ENCODE results near the gene TAF1L. TPM values are rescaled to one million over a fixed set of nuclear protein-coding genes. Genes with fewer than 3 reads are reported as not detected.
"Not testable (repeated sequence)": the region's sequence is repeated elsewhere in the genome, so short reads cannot be mapped to it uniquely, and the experiment has no call there.

TAF1L gene
- under 1 TPM in 1 of 2 donors, not detected in 1; 0.05 TPM for total RNA-seq
- total RNA-seq, result 0.08 to 0.12 reads per million in 2 donors

- peaks cover 8% of the 10 kb centered on the region for H3K27me3 Mint-ChIP-seq
- ATAC-seq, result no peak
- H3K4me1 Mint-ChIP-seq, result no peaks in the 10 kb centered on the region
- DNase-seq, result no peak
- H3K36me3 Mint-ChIP-seq (ENCODE audit: low read depth), result no peaks in the 10 kb centered on the region
- H3K4me3 Mint-ChIP-seq, result no peak within 1 kb of the TSS
- H3K9me3 ChIP-seq (ENCODE audit: control insufficient read depth, low read length, poor library complexity, severe bottlenecking), result no peaks in the 10 kb centered on the region
- no peak within 1 kb of the TSS for H3K27ac Mint-ChIP-seq
Measured at GRCh38 chr9:32635362-32635761, at the start of gene TAF1L. TAF1L (minus strand) TSS chr9:32635669; CDS start chr9:32635579, 90 bp downstream.

DNA sequence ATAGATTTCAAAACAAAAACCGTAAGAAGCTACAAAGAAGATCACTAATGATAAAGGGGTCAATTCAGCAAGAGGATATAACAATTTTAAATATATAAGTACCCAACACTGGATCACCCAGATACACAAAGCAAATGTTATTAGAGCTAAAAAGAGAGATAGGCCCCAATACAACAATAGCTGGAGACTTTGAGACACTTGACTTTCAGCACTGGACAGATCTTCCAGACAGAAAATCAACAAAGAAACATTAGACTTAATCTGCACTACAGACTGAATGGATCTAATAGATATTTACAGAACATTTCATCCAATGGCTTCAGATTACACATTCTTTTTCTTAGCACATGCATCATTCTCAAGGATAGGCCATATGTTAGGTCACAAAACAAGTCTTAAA, 46.3 kb upstream of the TAF1L start:
- H3K36me3 Mint-ChIP-seq (ENCODE audit: low read depth), result no peaks in the 10 kb centered on the region
- H3K4me1 Mint-ChIP-seq, result no peaks in the 10 kb centered on the region
- no peak for ATAC-seq
- H3K27ac Mint-ChIP-seq, result no peak overlapping the region
- H3K27me3 Mint-ChIP-seq, result peaks cover 8% of the 10 kb centered on the region
- no peak overlapping the region for H3K4me3 Mint-ChIP-seq
- no peaks in the 10 kb centered on the region for H3K9me3 ChIP-seq (ENCODE audit: control insufficient read depth, low read length, poor library complexity, severe bottlenecking)
- no peak for DNase-seq

DNA sequence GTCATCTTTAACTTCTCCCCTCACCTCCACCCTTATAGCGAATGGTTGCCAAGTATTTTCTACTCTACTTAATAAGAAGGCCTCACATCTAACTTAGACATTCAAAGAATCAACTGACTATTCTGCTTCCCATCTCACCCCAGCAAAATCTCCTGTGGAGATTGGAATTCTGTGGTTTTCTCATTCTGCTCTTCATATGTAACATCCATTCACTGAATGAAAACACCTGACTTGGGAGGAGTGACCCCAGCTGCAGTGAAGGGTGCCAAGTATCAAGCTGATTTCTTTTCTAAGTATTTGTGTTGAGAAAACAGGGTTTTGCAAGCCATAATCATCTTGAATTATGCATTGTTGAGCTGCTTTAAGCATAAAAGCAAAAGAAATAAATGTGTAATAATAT, 42.5 kb upstream of the TAF1L start:
- H3K9me3 ChIP-seq (ENCODE audit: control insufficient read depth, low read length, poor library complexity, severe bottlenecking), result no peaks in the 10 kb centered on the region
- ATAC-seq (no peak), DNase-seq (no peak)
- H3K4me3 Mint-ChIP-seq, result no peak overlapping the region
- H3K36me3 Mint-ChIP-seq (ENCODE audit: low read depth), result no peaks in the 10 kb centered on the region
- H3K27ac Mint-ChIP-seq, result no peak overlapping the region
- peaks cover 8% of the 10 kb centered on the region for H3K27me3 Mint-ChIP-seq
- H3K4me1 Mint-ChIP-seq, result no peaks in the 10 kb centered on the region

- H3K9me3 ChIP-seq (ENCODE audit: control insufficient read depth, low read length, poor library complexity, severe bottlenecking), result no peaks in the 10 kb centered on the region
- Mint-ChIP-seq H3K36me3 (ENCODE audit: low read depth) (no peaks in the 10 kb centered on the region), H3K27ac (no peak overlapping the region), H3K27me3 (no peaks in the 10 kb centered on the region), H3K4me1 (no peaks in the 10 kb centered on the region), H3K4me3 (no peak overlapping the region)
- ATAC-seq (no peak), DNase-seq (no peak)
Measured at GRCh38 chr9:32672469-32672868, 37.0 kb upstream of the TAF1L start.

GRCh38 chr9:32671333-32671732, 35.9 kb upstream of the TAF1L start:
- Mint-ChIP-seq H3K27ac (no peak overlapping the region), H3K4me1 (no peaks in the 10 kb centered on the region), H3K36me3 (ENCODE audit: low read depth) (no peaks in the 10 kb centered on the region), H3K27me3 (peaks cover 1% of the 10 kb centered on the region), H3K4me3 (no peak overlapping the region)
- no peaks in the 10 kb centered on the region for H3K9me3 ChIP-seq (ENCODE audit: control insufficient read depth, low read length, poor library complexity, severe bottlenecking)
- no peak for ATAC-seq
- DNase-seq, result no peak

- H3K36me3 Mint-ChIP-seq (ENCODE audit: low read depth), result no peaks in the 10 kb centered on the region
- no peak overlapping the region for H3K4me3 Mint-ChIP-seq
- no peak overlapping the region for H3K27ac Mint-ChIP-seq
- no peaks in the 10 kb centered on the region for H3K4me1 Mint-ChIP-seq
- DNase-seq, result no peak
- no peak for ATAC-seq
- H3K27me3 Mint-ChIP-seq, result peaks cover 26% of the 10 kb centered on the region
- H3K9me3 ChIP-seq (ENCODE audit: control insufficient read depth, low read length, poor library complexity, severe bottlenecking), result no peaks in the 10 kb centered on the region
Measured at GRCh38 chr9:32665101-32665500, 29.6 kb upstream of the TAF1L start.

DNA sequence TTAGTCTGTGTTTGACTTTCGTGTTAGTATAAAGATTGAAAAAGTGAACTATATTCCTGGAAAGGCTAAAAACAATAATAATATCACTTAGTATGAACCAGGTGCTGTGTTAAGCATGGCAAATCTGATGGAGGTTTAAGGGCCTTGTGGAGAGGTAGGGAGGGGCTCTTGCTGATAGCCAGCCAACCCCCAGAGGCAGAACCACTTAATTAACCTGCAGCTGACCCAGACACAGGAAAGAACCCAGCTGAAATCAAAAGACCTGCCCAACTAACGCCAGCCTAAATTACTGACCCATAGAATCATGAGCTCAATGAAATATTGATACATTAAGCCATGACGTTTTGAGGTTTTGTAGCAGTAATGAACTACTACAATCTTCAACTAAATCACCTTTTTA, 28.3 kb upstream of the TAF1L start:
- Mint-ChIP-seq H3K27me3 (peaks cover 30% of the 10 kb centered on the region), H3K36me3 (ENCODE audit: low read depth) (no peaks in the 10 kb centered on the region), H3K4me3 (no peak overlapping the region), H3K4me1 (no peaks in the 10 kb centered on the region), H3K27ac (no peak overlapping the region)
- no peak for DNase-seq
- H3K9me3 ChIP-seq (ENCODE audit: control insufficient read depth, low read length, poor library complexity, severe bottlenecking), result no peaks in the 10 kb centered on the region
- no peak for ATAC-seq

DNA sequence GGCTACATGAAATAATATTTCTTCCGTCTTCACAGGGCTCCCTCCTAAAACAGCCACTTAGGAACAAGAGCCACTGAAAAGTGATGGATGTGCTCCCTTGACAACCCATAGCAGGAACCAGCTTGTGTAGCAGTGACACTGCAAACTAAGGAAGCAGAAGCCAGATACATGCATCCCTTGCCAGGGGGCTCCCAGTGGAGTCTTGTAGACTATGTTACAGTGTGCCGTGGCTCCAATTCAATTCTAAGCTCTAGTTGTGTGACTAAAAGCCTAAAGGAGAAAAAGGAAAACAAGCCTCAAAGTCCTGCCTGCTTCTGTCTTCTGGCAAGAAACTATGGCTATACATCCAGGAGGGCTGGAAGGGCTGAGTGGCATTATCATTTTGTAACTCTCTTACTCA, 12.2 kb upstream of the TAF1L start:
- no peaks in the 10 kb centered on the region for H3K4me1 Mint-ChIP-seq
- no peak overlapping the region for H3K27ac Mint-ChIP-seq
- DNase-seq (no peak), ATAC-seq (no peak)
- peaks cover 23% of the 10 kb centered on the region for H3K27me3 Mint-ChIP-seq
- H3K4me3 Mint-ChIP-seq, result no peak overlapping the region
- no peaks in the 10 kb centered on the region for H3K36me3 Mint-ChIP-seq (ENCODE audit: low read depth)
- H3K9me3 ChIP-seq (ENCODE audit: control insufficient read depth, low read length, poor library complexity, severe bottlenecking), result no peaks in the 10 kb centered on the region

- H3K4me1 Mint-ChIP-seq, result no peaks in the 10 kb centered on the region
- peaks cover 2% of the 10 kb centered on the region for H3K36me3 Mint-ChIP-seq (ENCODE audit: low read depth)
- H3K27me3 Mint-ChIP-seq, result peaks cover 37% of the 10 kb centered on the region
- H3K9me3 ChIP-seq (ENCODE audit: control insufficient read depth, low read length, poor library complexity, severe bottlenecking), result no peaks in the 10 kb centered on the region
- DNase-seq (no peak), ATAC-seq (no peak)
- H3K27ac Mint-ChIP-seq, result no peak overlapping the region
- no peak overlapping the region for H3K4me3 Mint-ChIP-seq
Measured at GRCh38 chr9:32644698-32645097, 9.2 kb upstream of the TAF1L start.

DNA sequence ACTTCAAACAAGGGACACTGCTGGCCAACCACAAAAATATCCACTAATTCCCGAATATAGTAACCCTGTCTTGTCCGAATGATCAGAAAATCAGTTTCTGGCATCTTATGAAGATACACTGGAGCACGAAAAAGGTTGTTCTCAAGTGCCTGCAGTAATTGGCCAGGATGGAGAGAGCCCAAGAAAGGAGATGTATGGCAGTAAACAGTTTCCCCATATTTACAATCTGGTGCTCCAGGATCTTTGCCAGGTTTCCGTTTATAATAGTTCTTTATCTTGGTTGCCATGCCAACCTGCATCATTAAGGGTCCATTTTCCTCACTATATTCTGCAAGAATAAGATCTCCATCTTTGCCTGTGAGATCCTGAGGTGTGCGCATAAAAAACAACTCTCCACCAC, 2.3 kb downstream of the TAF1L start:
- not testable (repeated sequence) for H3K27me3 Mint-ChIP-seq; H3K9me3 ChIP-seq (ENCODE audit: control insufficient read depth, low read length, poor library complexity, severe bottlenecking); H3K4me1 Mint-ChIP-seq; H3K27ac Mint-ChIP-seq; H3K4me3 Mint-ChIP-seq; ATAC-seq; H3K36me3 Mint-ChIP-seq (ENCODE audit: low read depth); DNase-seq

GRCh38 chr9:32631991-32632390, 3.5 kb downstream of the TAF1L start:
- Mint-ChIP-seq H3K4me3 (no peak overlapping the region), H3K4me1 (no peaks in the 10 kb centered on the region), H3K27ac (no peak overlapping the region), H3K36me3 (ENCODE audit: low read depth) (no peaks in the 10 kb centered on the region), H3K27me3 (peaks cover 6% of the 10 kb centered on the region)
- no peaks in the 10 kb centered on the region for H3K9me3 ChIP-seq (ENCODE audit: control insufficient read depth, low read length, poor library complexity, severe bottlenecking)
- ATAC-seq (no peak), DNase-seq (no peak)

DNA sequence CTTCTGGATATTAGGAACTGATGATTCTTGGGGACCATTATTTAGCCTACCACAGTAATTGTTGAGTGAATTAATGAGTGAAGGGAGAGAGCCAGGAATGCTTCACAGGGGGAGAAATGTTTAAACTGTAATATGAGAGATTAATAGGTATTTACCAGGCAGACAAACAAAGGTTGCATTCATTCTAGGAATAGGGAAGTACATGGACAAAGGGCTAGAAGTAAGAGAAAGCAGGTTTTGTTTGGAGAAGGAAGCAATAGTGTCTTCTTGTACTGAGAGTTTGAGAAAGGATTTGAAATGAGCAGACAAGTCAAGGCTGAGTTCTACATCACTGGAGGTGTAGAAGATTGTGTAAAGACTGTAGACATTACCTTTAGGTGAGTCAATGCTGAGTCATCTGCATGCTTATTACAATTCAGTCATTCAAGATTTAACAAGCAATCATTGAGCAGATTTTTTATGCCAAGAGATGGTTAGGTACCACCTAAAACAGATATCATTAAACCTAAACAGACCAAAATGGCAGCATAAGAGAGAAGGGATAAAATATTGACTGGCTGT, 8.0 kb downstream of the TAF1L start:
- Mint-ChIP-seq H3K4me3 (no peak overlapping the region), H3K27me3 (peaks cover 6% of the 10 kb centered on the region), H3K4me1 (no peaks in the 10 kb centered on the region), H3K27ac (no peak overlapping the region), H3K36me3 (ENCODE audit: low read depth) (no peaks in the 10 kb centered on the region)
- DNase-seq (no peak), ATAC-seq (no peak)
- no peaks in the 10 kb centered on the region for H3K9me3 ChIP-seq (ENCODE audit: control insufficient read depth, low read length, poor library complexity, severe bottlenecking)

DNA sequence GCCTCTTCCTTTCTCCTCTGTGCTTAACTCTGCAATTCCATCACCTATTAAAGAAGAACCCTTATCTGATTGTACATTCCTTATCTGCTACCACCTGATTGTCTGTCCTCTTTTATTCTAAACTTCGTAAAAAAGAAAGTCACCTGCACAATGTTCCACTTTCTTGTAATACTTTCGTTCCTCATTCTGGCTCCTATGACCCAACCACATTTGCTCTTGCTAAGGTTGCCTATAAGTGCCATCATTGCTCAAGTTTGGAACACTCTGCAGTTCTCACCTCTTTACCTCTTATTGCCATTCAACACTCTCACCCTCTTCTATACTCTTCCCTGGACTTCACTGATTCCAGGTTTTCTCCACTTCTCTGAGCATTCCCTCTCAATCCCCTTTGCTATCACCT, 10.1 kb downstream of the TAF1L start:
- no peak overlapping the region for H3K27ac Mint-ChIP-seq
- H3K36me3 Mint-ChIP-seq (ENCODE audit: low read depth), result no peaks in the 10 kb centered on the region
- ATAC-seq, result no peak
- no peaks in the 10 kb centered on the region for H3K4me1 Mint-ChIP-seq
- no peak overlapping the region for H3K4me3 Mint-ChIP-seq
- H3K27me3 Mint-ChIP-seq, result peaks cover 15% of the 10 kb centered on the region
- H3K9me3 ChIP-seq (ENCODE audit: control insufficient read depth, low read length, poor library complexity, severe bottlenecking), result no peaks in the 10 kb centered on the region
- DNase-seq, result no peak

DNA sequence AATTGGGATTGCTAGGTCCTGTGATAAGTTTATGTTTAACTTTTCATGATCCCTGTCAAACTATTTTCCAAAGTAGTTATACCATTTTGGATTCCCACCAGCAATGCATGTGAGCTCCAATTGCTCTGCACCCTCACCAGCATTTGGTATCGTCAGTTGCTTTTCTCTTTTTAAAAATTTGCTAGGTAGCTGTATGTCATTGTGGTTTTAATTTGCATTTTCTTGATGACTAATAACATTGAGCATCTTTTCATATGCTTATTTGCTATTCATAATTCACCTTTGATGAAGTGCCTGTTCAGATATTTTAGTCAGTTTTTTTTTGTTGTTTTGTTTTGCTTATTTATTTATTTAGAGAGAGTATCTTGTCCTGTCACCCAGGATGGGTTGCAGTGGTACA, 12.5 kb downstream of the TAF1L start:
- ATAC-seq (no peak), DNase-seq (no peak)
- H3K36me3 Mint-ChIP-seq (ENCODE audit: low read depth), result peaks cover 2% of the 10 kb centered on the region
- no peaks in the 10 kb centered on the region for H3K9me3 ChIP-seq (ENCODE audit: control insufficient read depth, low read length, poor library complexity, severe bottlenecking)
- no peak overlapping the region for H3K4me3 Mint-ChIP-seq
- no peaks in the 10 kb centered on the region for H3K4me1 Mint-ChIP-seq
- peaks cover 30% of the 10 kb centered on the region for H3K27me3 Mint-ChIP-seq
- no peak overlapping the region for H3K27ac Mint-ChIP-seq

All from T-helper 17 cell (primary cell).